Gastroesophageal sphincter (tissue), 4 donors: ENCODE results near the gene FYCO1. TPM values are rescaled to one million over a fixed set of nuclear protein-coding genes. Genes with fewer than 3 reads are reported as not detected.

ENCODE experiments used
- ATAC-seq: fragments of 150-250 bp; one replicate; pipeline ENCODE4 v1.9.1; 2016; ENCODE audit warnings: mild to moderate bottlenecking, moderate library complexity
- H3K27ac ChIP-seq, 4 donors: fragments of 200-600 bp; sonication (generic) in 3 of 4; 1 replicate in 3 of 4; 2 replicates in 1 of 4; pipeline ENCODE4 v1.5.1; 2016 to 2019
- H3K27me3 ChIP-seq: fragments of 200-600 bp; sonication (generic); one replicate; pipeline ENCODE4 v1.5.1; 2019
- H3K36me3 ChIP-seq, 2 donors: fragments of 200-600 bp; sonication (generic); one replicate each; pipeline ENCODE4 v1.5.1; 2019; ENCODE audit warnings: control low read depth in 1 of 2
- H3K4me1 ChIP-seq, 3 donors: fragments of 200-600 bp; sonication (generic); 1 replicate in 2 of 3; 2 replicates in 1 of 3; pipeline ENCODE4 v1.5.1; 2016 to 2019; ENCODE audit warnings: control low read depth in 2 of 3
- H3K4me3 ChIP-seq, 2 donors: fragments of 200-600 bp; sonication (generic); one replicate each; pipeline ENCODE4 v1.5.1; 2019; ENCODE audit warnings: mild to moderate bottlenecking in 1 of 2, moderate library complexity in 1 of 2
- H3K9me3 ChIP-seq, 3 donors: fragments of 200-600 bp; sonication (generic); one replicate each; pipeline ENCODE4 v1.5.1; 2017 to 2019; ENCODE audit warnings: control low read depth in 2 of 3
- EP300 ChIP-seq: sonication (generic); formaldehyde crosslinking; IDR thresholded peaks from one replicate; pipeline ENCODE4 v1.6.1; 2017; ENCODE audit warnings: antibody characterized with exemption, mild to moderate bottlenecking
- POLR2A ChIP-seq, 2 donors: fragments of 450-650 bp; IDR thresholded peaks; one replicate each; pipeline ENCODE4 v1.6.1; 2017; ENCODE audit warnings: antibody characterized with exemption in 2 of 2, mild to moderate bottlenecking in 2 of 2, moderate library complexity in 1 of 2
- POLR2AphosphoS5 ChIP-seq: sonication (generic); formaldehyde crosslinking; IDR thresholded peaks from one replicate; pipeline ENCODE4 v1.6.1; 2017; ENCODE audit warnings: antibody characterized with exemption
- WGBS, 2 donors: methylation state at CpG; one replicate each; pipeline ENCODE4 v1.1.5; 2018; ENCODE audit warnings: low coverage in 1 of 2; 5-methylcytosine and 5-hydroxymethylcytosine counted together
- total RNA-seq, 4 donors: library from RNA; depleted of rRNA; stranded (reverse); fragments of >200 nt; gene quantifications; one replicate each; pipeline ENCODE4 v1.1.0, GENCODE V29; 2016
- TF ChIP-seq, protein P1 (sequence below), 4 experiments: fragments of 200-600 bp in 2 of 4; fragments of 450-650 bp in 2 of 4; sonication (generic) in 1 of 4; IDR thresholded peaks; one replicate each; pipeline ENCODE4 v1.5.1; 2017 to 2019; ENCODE audit warnings: antibody characterized with exemption in 4 of 4, mild to moderate bottlenecking in 2 of 4, moderate library complexity in 2 of 4

Gene FYCO1
- total RNA-seq, 4 donors from 2014 or later: 66.8 to 144 (median 97.3) TPM

DNA sequence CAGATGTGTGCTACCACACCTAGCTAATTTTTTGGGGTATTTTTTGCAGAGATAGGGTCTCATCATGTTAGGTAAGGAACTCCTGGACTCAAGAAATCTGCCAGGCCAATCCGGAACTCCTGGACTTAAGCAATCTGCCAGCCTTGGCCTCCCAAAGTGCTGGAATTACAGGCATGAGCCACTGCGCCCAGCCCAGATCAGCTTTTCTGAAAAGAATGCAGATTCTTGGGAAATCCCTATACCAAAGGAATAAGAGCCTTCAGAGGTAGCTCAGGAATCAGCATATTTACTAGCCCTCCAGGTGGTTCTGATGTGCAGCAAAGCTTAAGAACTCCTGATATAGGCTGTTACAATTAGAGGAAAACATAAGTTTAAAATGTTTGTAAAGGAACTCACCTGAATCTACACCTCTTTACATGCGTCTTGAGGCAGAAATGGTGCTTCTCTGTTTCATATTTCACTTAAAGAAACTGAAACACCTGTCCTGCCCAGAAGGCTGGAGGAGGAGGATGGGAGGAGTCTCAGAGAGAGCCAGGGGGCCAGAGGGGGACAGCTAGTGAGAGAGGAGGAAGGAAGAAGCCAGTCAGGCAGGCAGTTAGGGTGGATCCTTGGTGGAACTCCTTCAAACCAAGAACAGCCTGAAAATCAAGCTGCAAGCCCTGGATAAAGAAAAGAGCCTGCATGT lies 31.5 kb upstream of the FYCO1 start, which contains the start of gene XCR1:
XCR1 (minus strand) TSS at position 463 of the 685 bp plus-strand sequence. CDS start 5,536 bp downstream, outside the sequence.
- WGBS, 2 donors: 80% methylated on average over 2 of the region's 3 CpGs; no CpG with 5 or more reads in 1 of the 2 donors
- Histone ChIP-seq H3K9me3 (peaks cover 0 to 14% (median 0%) of the 10 kb centered on the region in 3 donors), H3K27me3 (no peaks in the 10 kb centered on the region), H3K4me3 (no peak within 1 kb of the TSS), H3K27ac (no peak within 1 kb of the TSS), H3K4me1 (no peaks in the 10 kb centered on the region), H3K36me3 (no peaks in the 10 kb centered on the region)
- ATAC-seq: no peak
- TF ChIP-seq, protein P1, sequence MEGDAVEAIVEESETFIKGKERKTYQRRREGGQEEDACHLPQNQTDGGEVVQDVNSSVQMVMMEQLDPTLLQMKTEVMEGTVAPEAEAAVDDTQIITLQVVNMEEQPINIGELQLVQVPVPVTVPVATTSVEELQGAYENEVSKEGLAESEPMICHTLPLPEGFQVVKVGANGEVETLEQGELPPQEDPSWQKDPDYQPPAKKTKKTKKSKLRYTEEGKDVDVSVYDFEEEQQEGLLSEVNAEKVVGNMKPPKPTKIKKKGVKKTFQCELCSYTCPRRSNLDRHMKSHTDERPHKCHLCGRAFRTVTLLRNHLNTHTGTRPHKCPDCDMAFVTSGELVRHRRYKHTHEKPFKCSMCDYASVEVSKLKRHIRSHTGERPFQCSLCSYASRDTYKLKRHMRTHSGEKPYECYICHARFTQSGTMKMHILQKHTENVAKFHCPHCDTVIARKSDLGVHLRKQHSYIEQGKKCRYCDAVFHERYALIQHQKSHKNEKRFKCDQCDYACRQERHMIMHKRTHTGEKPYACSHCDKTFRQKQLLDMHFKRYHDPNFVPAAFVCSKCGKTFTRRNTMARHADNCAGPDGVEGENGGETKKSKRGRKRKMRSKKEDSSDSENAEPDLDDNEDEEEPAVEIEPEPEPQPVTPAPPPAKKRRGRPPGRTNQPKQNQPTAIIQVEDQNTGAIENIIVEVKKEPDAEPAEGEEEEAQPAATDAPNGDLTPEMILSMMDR (IDR thresholded peaks at IDR 0.05): no peak
- TF ChIP-seq EP300 (no peak), POLR2A (IDR thresholded peaks at IDR 0.05) (no peak), POLR2AphosphoS5 (no peak)

DNA sequence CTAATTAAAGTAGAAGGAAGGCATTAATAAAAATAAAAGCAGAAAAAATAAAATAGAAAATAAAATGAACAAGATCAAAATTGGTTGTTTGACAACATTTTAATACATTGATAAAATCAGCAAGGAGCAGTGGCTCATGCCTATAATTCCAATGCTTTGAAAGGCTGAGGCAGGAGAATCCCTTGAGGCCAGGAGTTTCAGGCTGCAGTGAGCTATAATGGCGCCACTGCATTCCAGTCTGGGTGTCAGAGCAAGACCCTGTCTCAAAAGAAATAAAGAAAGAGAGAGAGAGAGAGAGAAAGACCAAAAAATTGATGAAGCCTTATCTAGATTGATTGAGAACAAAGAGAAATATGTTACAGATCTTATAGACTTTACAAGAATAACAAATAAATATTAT lies 29.5 kb upstream of the FYCO1 start:
- Histone ChIP-seq H3K36me3 (no peaks in the 10 kb centered on the region), H3K4me1 (no peaks in the 10 kb centered on the region), H3K4me3 (no peak overlapping the region), H3K27me3 (no peaks in the 10 kb centered on the region), H3K27ac (no peak overlapping the region), H3K9me3 (peaks cover 0 to 14% (median 0%) of the 10 kb centered on the region in 3 donors)
- TF ChIP-seq, protein P1 (IDR thresholded peaks at IDR 0.05): no peak
- TF ChIP-seq EP300: no peak
- TF ChIP-seq POLR2A (IDR thresholded peaks at IDR 0.05): no peak
- no peak for TF ChIP-seq POLR2AphosphoS5
- ATAC-seq: no peak
- WGBS, 2 donors: 38 to 100% methylated on average over 1 of the region's 1 CpG

DNA sequence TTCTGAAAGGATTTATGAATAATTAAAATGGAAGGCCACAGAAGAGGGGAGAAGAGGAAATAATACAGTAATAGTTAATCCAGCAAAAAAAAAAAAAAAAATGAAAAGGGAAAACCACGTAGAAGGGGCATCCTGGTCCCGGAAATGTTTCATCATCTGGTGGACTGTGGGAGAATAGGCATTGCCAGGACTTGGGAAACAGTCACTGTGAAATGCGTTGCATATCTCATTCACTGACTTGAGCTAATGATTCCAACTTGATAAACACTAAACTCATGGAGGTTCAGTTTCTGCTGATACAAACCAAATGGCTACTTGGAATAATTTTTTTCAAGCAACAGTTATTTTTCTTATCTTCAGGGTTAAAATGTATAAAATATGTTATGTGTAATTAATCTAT lies 28.5 kb upstream of the FYCO1 start:
- Histone ChIP-seq H3K27me3 (no peaks in the 10 kb centered on the region), H3K9me3 (peaks cover 0 to 14% (median 0%) of the 10 kb centered on the region in 3 donors), H3K4me3 (no peak overlapping the region), H3K36me3 (no peaks in the 10 kb centered on the region), H3K27ac (no peak overlapping the region), H3K4me1 (no peaks in the 10 kb centered on the region)
- no peak for TF ChIP-seq EP300
- TF ChIP-seq, protein P1 (IDR thresholded peaks at IDR 0.05): no peak
- no peak for TF ChIP-seq POLR2A (IDR thresholded peaks at IDR 0.05)
- no peak for TF ChIP-seq POLR2AphosphoS5
- WGBS, 2 donors: 40 to 57% methylated on average over 1 to 3 of the region's 3 CpGs
- no peak for ATAC-seq

DNA sequence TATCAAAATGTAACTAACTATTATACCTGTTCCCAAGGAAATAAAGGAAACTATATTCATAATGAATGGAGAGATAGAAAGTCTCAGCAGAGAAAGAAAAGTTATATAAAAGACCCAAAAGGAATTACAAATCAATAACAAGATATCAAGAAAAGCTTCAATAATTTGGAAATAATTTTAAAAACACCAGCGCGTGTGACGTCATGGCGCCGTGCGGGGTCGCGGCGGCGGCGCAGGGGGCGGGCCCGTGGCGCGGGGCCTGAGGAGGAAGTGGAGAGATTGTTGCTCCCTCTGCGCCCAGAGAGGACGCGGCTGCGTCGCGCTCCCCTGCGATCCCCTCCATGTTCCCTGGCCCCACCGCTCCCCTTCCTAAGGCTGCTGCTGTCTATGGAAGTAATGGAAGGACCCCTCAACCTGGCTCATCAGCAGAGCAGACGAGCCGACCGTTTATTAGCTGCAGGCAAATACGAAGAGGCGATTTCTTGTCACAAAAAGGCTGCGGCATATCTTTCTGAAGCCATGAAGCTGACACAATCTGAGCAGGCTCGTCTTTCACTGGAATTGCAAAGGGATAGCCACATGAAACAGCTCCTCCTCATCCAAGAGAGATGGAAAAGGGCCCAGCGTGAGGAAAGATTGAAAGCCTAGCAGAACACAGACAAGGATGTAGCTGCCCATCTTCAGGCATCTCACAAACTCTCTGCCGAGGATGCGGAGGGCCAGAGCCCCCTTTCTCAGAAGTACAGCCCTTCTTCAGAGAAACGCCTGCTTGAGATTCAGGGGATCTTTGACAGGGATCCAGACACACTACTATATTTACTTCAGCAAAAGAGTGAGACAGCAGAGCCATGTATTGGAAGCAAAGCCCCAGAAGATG lies 27.5 kb upstream of the FYCO1 start:
- Histone ChIP-seq H3K4me1 (no peaks in the 10 kb centered on the region), H3K4me3 (no peak overlapping the region), H3K27ac (no peak overlapping the region), H3K27me3 (no peaks in the 10 kb centered on the region), H3K36me3 (no peaks in the 10 kb centered on the region), H3K9me3 (peaks cover 0 to 9% (median 0%) of the 10 kb centered on the region in 3 donors)
- 87 to 94% methylated on average over 4 to 28 of the region's 34 CpGs for WGBS, 2 donors
- no peak for ATAC-seq
- TF ChIP-seq POLR2AphosphoS5: no peak
- no peak for TF ChIP-seq EP300

DNA sequence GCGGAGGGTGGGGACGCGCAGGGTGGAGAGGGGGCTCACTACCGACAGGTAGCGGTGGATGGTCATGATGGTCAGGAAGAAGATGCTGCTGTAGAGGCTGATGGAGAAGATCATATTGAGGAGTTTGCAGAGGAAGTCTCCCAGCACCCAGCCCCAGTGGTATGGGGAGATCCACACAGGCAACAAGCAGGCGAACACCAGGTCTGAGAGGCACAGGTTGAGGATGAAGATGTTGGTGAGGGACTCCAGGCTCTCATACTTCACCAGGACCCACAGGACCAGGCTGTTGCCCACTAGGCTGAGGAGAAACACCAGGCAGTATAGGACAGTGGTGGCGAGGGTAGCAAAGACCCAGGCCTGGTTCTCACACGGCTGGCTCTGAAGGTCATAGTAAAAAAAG lies 25.9 kb upstream of the FYCO1 start:
- ATAC-seq: no peak
- 88 to 100% methylated on average over 1 to 7 of the region's 8 CpGs for WGBS, 2 donors
- H3K36me3 ChIP-seq: no peaks in the 10 kb centered on the region
- no peaks in the 10 kb centered on the region for H3K27me3 ChIP-seq
- no peaks in the 10 kb centered on the region for H3K4me1 ChIP-seq
- H3K4me3 ChIP-seq: no peak overlapping the region
- TF ChIP-seq POLR2AphosphoS5: no peak
- TF ChIP-seq EP300: no peak
- no peak for TF ChIP-seq POLR2A (IDR thresholded peaks at IDR 0.05)
- TF ChIP-seq, protein P1 (IDR thresholded peaks at IDR 0.05): no peak
- no peaks in the 10 kb centered on the region for H3K9me3 ChIP-seq
- H3K27ac ChIP-seq: no peak overlapping the region
